GM12873 (cell line): Measurements from ENCODE around the gene SH3BP4.

Experiments used
- TF ChIP-seq, protein P1 (sequence below): IDR thresholded peaks from 2 replicates; pipeline ENCODE4 v1.5.1; 2012; ENCODE audit warnings: low read depth, mild to moderate bottlenecking, moderate library complexity, low read length, control low read depth; ENCODE audit not compliant: insufficient read depth; ENCODE audit errors: missing control alignments

SH3BP4 gene

DNA sequence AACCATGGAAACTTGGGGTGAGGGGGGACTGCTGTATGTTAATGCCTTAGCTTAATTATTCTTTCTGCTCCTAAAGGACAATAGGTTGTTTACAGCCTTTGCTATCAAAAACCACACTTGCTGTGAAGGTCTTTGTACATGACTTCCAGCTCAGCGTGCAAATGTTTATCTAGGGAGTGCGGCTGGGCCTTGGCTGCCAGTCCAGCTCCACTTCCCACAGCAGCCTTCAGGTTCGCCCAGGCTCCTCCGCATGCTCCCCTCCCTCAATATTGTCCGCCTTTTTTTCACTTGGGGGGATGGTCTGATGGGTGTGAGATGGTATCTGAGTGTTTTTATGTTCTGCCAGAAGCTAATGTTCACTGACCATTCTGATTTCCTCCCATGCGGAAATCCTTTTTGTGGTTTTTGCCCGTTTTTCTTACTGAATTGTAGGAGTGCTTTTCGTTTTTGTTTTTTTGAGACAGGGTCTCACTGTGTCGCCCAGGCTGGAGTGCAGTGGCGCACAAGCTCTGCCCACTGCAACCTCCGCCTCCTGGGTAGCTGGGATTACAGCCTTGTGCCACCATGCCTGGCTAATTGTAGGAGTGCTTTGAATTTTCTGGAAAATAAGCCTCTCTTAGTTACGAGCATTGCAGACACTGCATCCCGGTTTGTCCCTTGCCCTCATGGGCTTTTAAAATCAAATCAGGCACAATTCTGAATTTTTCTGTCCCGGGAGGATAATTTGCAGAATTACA is 28.8 kb downstream of the SH3BP4 start:
- TF ChIP-seq, protein P1, sequence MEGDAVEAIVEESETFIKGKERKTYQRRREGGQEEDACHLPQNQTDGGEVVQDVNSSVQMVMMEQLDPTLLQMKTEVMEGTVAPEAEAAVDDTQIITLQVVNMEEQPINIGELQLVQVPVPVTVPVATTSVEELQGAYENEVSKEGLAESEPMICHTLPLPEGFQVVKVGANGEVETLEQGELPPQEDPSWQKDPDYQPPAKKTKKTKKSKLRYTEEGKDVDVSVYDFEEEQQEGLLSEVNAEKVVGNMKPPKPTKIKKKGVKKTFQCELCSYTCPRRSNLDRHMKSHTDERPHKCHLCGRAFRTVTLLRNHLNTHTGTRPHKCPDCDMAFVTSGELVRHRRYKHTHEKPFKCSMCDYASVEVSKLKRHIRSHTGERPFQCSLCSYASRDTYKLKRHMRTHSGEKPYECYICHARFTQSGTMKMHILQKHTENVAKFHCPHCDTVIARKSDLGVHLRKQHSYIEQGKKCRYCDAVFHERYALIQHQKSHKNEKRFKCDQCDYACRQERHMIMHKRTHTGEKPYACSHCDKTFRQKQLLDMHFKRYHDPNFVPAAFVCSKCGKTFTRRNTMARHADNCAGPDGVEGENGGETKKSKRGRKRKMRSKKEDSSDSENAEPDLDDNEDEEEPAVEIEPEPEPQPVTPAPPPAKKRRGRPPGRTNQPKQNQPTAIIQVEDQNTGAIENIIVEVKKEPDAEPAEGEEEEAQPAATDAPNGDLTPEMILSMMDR, result no peak

DNA sequence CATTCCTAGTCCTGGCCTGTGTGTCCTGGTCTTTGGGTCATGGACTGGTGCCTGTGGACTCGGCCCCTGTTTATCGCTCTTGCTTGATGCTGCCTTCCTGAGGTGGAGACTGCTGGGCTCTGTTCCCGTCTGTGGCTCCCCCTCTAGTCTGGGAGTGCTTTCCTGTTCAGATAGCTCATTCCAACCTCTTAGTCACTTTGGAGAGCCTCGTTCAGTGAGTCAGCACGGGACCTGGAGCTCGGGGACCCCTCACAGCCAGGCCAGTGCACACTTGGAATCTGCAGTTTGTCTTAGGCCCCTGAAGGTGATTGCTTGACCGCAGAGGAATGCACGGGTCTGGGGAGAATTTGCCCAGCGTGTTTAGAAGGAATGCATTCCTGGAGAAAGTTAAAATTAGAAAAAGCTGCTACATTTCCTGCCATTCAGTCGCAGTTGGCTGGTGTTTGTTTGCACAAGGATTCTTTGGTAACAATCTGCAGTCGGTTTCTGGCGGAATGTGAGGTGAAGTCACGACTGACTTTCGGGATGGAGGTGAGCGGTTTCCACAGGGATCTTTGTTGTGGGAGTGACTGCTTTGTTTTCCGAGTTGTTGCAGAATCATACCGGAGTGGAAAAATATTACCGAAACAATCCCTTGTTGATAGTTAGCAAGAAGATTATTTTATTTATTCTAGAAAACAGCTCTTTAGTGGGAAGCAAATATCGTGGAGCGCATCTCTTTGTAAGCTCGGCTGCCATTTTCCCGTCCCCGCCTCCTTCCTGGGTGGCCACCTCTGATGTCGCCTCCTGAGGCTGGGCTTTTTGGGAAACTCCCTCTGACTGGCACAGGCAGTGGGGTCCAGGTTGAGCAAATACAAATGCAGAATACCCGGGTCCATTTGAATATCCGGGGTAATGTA is 29.6 kb downstream of the SH3BP4 start:
- TF ChIP-seq, protein P1, result no peak

DNA sequence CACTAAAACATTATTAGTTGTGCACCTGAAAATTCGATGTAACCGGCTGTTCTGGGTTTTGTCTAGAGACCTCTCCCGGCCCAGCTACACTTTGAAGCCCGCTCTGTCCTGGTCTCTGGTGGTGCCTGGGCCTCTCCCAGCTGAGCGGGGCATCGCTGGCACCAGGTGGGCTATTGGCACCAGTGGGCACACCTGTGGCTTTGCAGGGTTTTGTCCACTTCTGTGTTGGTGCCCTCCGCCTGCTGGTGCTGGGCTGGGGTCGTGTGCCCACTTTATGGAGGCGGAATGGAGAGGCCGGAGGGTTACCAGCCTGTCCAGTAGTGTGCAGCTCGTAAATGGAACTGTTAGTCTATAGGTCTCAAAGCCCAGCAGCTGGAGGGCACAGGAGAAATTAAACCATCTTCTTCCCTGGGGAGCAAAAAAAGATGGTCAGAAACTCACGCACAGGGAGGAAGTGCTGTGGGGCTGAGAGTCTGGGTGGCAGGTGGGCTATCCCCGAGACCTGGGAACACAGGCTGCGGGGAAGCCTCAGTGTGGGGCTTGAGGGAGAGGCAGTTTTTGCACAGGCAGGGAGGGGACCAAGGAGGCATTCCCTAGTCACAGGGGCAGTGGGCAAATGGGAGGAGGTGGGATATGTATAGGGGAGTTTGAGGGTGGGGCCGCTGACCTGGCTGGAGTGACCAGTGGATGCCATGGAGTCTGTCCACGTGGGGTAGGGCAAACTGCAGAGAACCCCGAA is 30.4 kb downstream of the SH3BP4 start:
- TF ChIP-seq, protein P1, result no peak

DNA sequence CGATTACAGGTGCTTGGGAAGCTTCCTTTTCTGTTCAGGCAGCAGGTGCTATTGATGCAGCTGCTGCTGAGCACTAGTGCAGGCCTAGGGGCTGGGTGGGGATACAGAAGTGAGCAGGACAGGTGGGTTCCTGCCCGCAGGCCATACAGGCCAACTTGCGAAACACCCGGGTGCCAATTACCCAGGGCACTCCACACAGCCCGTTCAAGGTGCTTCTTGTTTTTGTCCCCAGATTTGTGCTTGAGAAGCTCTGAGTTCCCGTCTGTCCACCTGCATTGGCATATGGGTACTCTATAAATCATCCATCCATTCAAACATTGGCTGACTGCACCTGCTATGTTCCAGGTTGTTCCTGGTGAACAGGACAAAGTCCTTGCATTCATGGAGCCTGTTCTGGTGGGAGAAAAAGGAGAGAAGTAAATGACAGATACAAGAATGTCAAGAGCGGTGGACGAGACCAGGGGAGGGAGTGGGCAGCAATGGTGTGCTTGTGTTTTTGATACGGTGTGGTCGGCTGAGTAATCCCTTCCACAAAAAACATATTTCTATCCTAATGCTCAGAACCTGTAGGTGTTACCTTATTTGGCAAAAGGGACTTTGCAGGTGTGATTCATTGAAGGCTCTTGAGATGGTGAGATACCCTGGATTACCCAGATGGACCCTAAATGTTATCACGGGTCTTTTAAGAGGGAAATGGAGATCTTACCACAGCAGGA is 31.4 kb downstream of the SH3BP4 start:
- TF ChIP-seq, protein P1, result no peak

DNA sequence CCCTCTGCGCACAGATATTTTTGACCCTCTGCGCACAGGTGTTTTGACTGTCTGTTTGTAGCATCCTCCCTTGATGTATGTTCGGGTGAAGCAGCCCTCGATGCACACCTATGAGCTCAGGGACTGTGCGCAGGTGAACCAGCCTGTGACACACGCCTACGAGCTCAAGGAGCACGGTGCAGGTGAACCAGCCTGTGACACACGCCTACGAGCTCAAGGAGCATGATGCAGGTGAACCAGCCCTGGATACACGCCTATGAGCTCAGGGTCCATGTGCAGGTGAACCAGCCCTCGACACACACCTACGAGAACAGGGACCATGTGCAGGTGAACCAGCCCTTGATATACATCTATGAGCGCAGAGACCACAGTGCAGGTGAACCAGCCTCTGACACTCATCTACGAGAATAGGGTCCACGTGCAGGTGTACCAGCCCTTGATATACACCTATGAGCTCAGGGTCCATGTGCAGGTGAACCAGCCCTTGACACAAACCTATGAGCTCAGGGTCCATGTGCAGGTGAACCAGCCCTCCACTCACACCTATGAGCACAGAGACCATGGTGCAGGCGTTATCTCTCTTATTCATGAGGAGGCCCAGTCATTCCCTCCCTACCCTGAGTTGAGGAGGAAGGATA is 33.9 kb downstream of the SH3BP4 start:
- TF ChIP-seq, protein P1, result no peak

DNA sequence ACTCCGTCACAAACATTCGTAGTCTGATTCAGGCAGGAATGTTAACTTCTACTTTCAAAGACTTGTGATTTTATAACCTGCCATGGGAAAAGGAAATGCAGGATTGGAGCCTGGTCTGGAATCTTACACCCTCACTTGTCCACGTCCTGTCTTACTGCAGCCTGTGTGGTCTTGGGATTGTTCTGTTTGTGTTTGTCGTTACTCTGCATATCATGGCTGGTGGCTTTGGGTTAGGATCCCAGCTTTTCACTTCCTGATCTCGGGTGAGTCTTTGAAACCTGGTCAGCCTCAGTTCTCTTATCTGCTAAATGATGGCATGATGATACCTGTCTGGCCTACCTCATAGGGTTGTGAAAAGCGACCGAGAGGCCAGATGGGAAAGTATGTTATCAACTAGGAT is 34.6 kb downstream of the SH3BP4 start:
- TF ChIP-seq, protein P1, result no peak
